Activated CD8-positive, alpha-beta memory T cell treated with anti-CD3 and anti-CD28 coated beads for 36 hours (primary cell): ENCODE measurements around the gene CDH2. TPM values are rescaled to one million over a fixed set of nuclear protein-coding genes. Genes with fewer than 3 reads are reported as not detected.

Experiments used
- CTCF ChIA-PET: fragments of 350-600 bp; sonication (Branson Sonifier 250); formaldehyde crosslinking; loops from one replicate; lab custom pipeline; 2021; ENCODE audit warnings: antibody characterized with exemption; lab: Charles Lee
- POLR2A ChIA-PET: fragments of 350-600 bp; sonication (Branson Sonifier 250); formaldehyde crosslinking; loops from one replicate; lab custom pipeline; 2021; ENCODE audit warnings: antibody characterized with exemption; lab: Charles Lee
- total RNA-seq, 2 experiments: library from RNA; stranded (reverse); gene quantifications; one replicate each; pipeline ENCODE4 v1.2.3, GENCODE V29; 2021

CDH2 gene
- total RNA-seq, 2 experiments from 2014 or later = 0.13 to 0.17 TPM

- ChIA-PET POLR2A (no interaction called here), CTCF (no interaction called here)
Observed at GRCh38 chr18:28174181-28174905, 2.6 kb downstream of the CDH2 start.

DNA sequence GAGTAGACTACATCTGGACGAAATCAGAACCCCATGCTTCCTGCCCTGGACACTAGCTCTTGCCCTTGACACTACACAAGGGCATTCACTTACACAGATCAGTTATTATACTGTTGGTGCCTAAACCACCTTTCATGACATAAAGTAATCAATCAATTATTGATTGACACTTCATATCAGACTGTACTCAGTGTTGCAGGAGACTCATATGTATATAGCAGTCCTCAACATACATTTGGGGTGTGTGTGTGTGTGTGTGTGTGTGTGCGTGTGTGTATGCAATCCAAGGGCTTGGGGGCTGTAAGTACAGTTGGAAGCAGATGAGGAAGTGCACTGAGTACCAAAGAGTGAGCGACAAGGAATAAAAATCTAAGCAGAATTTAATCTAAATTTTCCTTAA lies 5.1 kb downstream of the CDH2 start:
- ChIA-PET POLR2A (no interaction called here), CTCF (no interaction called here)

DNA sequence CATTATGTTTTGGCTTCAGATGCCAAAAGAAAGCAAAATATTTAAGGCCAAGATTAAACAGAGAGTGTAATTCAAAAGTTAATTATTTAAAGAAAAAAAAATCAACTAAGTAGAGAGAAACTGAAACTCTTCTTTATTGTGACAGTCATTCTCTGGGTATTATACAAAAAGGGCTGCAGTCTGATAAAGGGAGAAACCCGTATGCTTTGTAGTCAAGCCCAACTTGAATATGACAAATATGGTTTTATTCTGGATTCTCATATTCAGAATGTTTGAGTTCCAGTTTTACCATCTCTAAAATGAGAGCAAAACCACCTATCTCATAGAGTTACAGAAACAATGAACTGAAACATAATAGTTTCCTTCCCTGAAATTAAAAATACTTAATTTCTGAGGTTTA lies 8.2 kb downstream of the CDH2 start:
- POLR2A ChIA-PET = no interaction called here
- CTCF ChIA-PET = no interaction called here

DNA sequence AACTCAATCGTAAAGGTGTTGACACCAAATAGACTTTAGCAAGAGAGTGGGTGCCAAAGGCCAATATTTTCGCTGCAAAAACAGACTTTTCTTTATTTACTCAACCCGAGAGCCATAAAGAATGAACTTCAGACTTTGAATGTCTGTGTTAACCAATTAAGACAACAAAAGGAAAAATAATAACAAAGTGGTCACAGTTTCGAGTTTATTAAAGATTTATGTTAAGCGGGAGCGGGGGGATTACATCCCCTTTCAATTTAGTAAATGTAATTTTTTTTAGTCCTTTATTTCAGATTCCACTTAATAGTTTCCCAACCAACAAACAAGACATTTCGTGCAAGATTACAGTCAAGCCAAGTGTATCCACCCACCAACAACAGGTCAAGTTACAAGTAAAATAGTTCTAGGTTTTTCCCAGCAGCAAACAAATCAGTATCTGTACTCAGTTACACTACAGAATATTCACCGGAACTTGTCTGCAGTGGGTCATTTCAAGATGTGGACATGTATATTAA lies 9.0 kb downstream of the CDH2 start:
- ChIA-PET POLR2A (no interaction called here), CTCF (no interaction called here)

DNA sequence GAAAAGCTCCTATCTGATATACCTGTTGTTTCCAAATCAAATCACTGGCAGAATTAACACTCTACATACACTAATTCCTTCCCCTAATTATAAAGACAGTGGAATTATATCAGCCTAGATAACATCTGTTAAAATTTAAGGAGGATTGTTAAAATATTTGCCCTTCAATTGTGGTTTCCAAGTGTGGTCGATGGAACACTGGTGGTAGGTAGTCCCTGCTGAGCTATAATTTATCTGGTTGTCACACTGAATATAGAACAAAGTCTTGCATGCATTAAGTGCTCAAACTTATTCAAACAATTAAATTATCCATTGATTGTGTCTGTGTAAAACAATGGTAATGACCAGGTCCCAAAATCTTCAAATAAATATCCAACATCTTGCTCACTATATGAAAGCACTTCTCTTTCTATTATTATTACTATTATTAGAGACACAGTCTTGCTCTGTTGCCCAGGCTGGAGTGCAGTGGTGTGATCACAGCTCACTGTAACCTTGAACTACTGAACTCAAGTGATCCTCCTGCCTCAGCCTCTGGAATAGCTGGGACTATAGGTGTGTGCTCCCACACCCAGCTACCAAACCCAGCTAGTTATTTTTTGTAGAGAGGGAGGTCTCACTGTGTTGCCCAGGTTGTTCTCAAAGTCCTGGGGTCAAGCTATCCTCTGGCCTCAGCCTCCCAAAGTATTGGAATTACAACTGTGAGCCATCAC lies 12.0 kb downstream of the CDH2 start:
- CTCF ChIA-PET = no interaction called here
- POLR2A ChIA-PET = no interaction called here

- ChIA-PET CTCF (no interaction called here), POLR2A (no interaction called here)
Observed at GRCh38 chr18:28163201-28163775, 13.6 kb downstream of the CDH2 start.

DNA sequence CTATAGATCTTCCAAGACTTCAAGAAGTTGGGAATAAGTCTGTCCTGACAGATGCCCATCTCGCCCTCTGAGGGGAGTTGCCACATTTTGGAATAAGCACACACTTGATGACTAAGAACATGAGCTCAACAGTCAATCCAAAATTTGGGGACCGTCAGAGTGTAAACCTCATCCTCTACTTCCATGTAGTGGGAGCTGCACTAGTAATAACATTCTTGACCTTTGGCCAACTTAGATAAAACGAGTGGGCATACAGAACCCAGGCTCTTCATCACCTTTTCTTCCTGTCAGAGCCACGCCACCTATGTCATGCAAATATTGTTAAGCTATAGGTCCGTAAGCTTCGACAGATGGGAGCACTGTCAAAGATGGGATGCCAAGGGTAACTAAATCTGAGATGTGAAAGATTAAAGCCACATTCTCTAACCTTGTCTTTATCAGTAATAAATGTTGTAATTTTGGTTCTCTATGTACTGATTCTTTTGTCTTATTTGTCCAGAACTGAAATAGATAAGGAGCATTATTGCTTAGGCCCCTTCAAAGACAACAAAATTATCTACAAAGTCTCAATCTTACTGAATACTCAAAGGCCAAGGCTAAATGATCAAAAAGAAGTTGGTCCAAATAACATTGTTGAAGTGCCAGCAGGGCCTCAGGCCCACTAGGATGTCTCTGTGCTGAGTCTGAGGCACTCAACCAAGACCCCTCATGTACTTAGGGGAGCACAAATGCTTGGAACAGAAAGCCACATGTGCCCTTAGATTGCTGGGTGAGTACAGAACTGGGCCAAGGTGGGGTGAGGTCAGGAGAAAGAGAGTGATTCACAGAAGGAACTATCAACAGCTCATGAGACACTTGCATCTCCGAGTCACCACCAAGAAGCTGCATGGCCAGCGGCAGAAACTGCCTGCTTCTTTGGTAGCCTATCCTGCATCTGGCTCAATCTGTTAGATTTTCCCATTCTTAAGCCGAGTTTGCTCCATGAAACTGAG lies 15.0 kb downstream of the CDH2 start:
- ChIA-PET POLR2A (no interaction called here), CTCF (no interaction called here)

DNA sequence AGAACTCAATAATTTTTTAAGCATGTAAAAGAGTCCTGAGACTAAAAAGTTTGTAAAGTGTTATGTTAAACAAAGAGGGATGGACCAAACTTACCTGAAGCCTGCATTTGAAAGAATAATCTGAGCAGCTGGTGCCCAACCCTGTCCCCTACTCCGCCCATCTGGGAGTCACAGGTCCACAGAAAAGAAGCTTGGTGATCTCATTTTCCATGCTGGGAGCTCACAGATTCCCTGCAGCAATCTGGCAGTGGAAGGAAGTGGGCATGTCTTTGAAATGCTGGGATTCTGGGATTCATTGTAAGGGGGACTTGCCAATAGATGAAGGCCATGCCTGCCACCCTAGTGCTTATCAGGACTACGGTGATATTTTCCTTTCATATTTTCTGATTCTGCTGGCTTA lies 17.9 kb downstream of the CDH2 start:
- POLR2A ChIA-PET = no interaction called here

DNA sequence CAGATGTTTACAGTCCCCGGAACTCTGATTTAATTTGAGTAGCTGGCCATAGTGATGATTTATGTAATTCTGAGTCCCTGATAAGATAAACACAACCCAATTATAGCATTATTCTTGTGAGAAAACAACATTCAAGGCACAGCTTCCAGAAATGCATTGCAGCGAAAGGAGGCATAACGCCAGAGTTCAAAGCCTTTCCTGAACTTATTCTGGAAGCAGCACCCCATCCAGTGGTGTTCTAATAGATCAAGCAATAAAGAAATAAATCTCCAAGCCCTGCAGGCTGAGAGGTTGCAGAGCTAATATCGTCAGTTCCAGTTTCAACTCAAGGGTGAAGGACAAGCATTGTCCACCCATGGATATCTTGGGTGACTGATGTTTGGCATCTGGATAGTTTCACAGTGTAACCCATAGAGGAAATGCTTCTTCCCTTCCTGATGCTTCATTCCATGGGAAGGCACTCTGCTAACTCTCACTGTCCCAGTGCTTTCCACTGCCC lies 18.8 kb downstream of the CDH2 start:
- POLR2A ChIA-PET = no interaction called here
- CTCF ChIA-PET = no interaction called here

More for the DNA sequence above, 17.9 kb downstream of the CDH2 start:
- CTCF ChIA-PET = no interaction called here

GRCh38 chr18:28153485-28154065 lies 23.4 kb downstream of the CDH2 start:
- CTCF ChIA-PET = no interaction called here
- POLR2A ChIA-PET = no interaction called here

DNA sequence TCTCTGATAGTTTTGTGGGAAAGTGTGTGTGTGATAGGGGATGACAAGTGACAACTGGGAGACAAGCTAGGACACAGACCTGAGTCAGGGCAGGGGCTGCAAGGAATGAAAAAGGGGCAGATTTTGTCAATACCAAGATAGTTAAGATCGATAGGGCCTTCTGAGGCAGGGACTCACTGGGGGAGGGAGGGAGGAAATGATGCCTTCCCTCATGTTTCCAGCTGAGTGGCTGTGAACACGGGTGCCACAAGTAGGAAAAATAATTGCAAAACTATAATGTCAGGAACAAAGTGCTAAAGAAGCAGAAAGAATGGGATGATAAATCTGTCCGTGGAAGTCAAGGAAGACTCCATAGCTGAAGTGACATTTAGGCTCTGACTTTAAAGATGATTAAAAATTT lies 24.2 kb downstream of the CDH2 start:
- ChIA-PET POLR2A (no interaction called here), CTCF (no interaction called here)

DNA sequence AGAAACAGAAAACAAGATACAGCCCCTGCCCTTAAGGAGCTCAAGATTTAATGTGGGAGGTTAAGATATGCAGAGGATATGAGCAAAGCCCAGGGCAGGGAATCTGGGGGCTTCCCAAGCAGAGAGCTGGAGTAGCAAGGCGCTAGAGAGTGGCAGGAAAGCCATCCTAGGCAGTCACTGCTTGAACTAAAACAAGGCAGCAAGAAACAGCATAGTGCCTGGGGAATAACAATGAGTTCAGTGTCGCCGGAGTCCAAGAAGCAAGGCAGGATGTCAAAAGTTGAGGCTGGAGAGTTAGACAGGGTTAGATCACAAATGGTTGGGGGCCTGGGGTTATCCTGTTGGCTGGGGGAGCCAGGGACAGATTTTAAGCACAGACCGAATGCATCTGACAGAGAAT lies 24.6 kb downstream of the CDH2 start:
- ChIA-PET POLR2A (no interaction called here), CTCF (no interaction called here)

- CTCF ChIA-PET = no interaction called here
- POLR2A ChIA-PET = no interaction called here
Observed at GRCh38 chr18:28151434-28151833, 25.5 kb downstream of the CDH2 start.

- CTCF ChIA-PET = no interaction called here
- POLR2A ChIA-PET = no interaction called here
Observed at GRCh38 chr18:28150925-28151324, 26.0 kb downstream of the CDH2 start.

DNA sequence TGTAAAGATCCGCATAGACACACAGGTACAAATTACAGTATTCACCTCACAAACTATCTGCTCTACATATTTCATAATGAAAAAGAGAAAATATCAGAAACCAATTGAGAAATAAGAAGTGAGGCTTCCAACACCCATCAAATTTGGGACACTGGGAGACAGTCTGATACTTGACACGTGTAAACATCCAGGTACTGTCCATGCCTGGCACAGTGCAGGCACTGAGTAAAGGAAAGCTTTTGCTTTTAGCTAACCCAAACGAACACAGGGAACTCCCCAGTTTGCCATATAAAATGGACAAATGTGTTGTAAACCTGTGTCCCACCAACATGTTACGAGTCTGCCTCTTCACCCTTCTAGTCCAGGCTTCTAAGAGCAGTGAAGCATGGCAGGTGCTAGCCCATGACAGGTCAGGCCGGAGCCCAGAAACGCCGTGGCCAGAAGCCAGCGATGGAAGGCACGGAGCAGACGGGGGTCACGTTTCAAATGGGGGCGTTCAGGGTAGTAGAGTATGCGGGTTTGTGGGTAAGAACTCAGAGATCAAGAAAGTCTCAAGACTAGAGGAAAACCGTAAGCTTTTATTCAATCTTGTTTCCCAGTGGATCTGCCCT lies 27.0 kb downstream of the CDH2 start:
- CTCF ChIA-PET = no interaction called here
- POLR2A ChIA-PET = no interaction called here

DNA sequence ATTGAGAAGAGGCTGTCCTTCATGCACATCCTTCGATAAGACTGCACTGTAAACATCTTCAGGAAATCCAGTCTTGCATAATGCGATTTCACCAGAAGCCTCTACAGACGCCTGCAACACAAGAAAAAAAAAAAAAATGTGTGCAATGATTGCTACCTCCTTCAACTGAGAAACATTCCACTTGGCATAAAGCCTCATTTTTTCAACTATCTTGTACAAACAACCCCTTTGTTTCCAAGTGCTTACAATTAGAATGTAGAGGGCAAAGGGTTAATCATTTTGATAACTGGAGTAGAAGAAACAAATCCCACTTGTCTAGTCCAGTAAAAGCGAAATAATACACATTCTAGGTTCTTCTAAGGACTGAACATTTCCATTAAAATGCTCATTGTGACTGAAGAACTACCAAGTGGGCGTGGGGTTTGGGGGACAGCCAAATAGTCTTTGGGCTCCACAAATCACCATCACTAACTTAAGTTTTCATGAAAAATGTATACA lies 29.2 kb downstream of the CDH2 start:
- POLR2A ChIA-PET = no interaction called here
- CTCF ChIA-PET = no interaction called here

GRCh38 chr18:28143725-28144124 lies 33.2 kb downstream of the CDH2 start:
- POLR2A ChIA-PET = no interaction called here
- CTCF ChIA-PET = no interaction called here

DNA sequence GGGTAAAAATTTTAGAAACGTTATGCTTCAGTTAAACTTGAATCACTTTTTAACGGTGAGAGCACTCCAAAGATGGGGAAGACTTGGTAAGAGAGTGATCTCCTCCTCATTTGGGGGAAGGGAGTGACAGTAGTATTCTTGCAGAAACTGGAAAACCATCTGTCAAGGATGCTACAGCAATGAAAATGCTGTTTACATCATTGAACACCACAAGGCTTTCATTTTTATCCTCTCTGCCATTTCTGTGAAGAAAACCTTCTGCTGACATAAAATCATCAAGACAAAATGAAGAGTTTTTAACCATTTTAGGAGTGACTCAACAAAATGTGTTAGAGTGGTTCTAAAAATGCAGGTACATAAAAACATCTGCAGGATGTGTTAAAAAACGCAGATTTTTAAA lies 38.1 kb downstream of the CDH2 start:
- POLR2A ChIA-PET = no interaction called here
- CTCF ChIA-PET = no interaction called here

DNA sequence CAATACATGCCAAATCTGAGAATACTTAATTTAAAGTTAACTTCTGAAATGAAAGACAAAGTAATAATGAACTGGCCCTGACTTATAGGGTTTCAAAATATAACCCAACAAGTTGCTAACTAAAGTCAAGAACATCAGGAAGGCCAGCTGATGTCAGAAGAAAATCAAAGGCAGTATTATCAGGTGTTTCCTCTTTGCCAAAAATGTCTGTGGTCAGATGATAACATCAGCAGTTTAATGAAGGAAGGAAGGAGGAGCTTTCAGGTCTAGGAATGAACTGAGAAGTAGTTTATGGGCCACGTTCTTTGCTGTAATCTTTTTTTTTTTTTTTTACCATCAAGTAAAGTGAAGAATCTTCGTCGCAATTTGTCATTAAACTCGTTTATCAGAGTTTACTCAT lies 40.9 kb downstream of the CDH2 start:
- POLR2A ChIA-PET = no interaction called here

More for the DNA sequence above, 40.9 kb downstream of the CDH2 start:
- CTCF ChIA-PET = no interaction called here
